GM10266 (cell line): ENCODE data around the gene NPAS3.
"Not testable (repeated sequence)": the region's sequence is repeated elsewhere in the genome, so short reads cannot be mapped to it uniquely, and the experiment has no call there.

ENCODE experiments used
- DNase-seq: peaks from one replicate; pipeline ENCODE4 v3.0.0; 2012; ENCODE audit errors: extremely low spot score
- CTCF ChIP-seq: IDR thresholded peaks from 2 replicates; pipeline ENCODE4 v1.5.1; 2012; ENCODE audit warnings: mild to moderate bottlenecking, low read depth; ENCODE audit not compliant: control insufficient read depth, insufficient read depth; ENCODE audit errors: missing control alignments

The NPAS3 gene

GRCh38 chr14:33068626-33069025, 129.9 kb downstream of the NPAS3 start:
- no peak for DNase-seq
- no peak for TF ChIP-seq CTCF

- TF ChIP-seq CTCF, result no peak
- no peak for DNase-seq
These were observed 131.8 kb downstream of the NPAS3 start for GRCh38 chr14:33070475-33070874.

GRCh38 chr14:33073023-33073422, 134.3 kb downstream of the NPAS3 start:
- no peak for TF ChIP-seq CTCF
- DNase-seq, result no peak

- no peak for TF ChIP-seq CTCF
- no peak for DNase-seq
These were observed 142.6 kb downstream of the NPAS3 start for GRCh38 chr14:33081259-33081658.

GRCh38 chr14:33085799-33086198, 147.1 kb downstream of the NPAS3 start:
- TF ChIP-seq CTCF, result no peak
- no peak for DNase-seq

GRCh38 chr14:33088274-33088673, 149.6 kb downstream of the NPAS3 start:
- DNase-seq, result not testable (repeated sequence)

GRCh38 chr14:33098016-33098415, 159.3 kb downstream of the NPAS3 start:
- TF ChIP-seq CTCF, result no peak

GRCh38 chr14:33103489-33103888, 164.8 kb downstream of the NPAS3 start:
- no peak for DNase-seq
- TF ChIP-seq CTCF, result no peak

More at GRCh38 chr14:33098016-33098415, 159.3 kb downstream of the NPAS3 start:
- DNase-seq, result no peak
